ENCODE results near the gene PLEKHA4. TPM values are rescaled to one million over a fixed set of nuclear protein-coding genes. Genes with fewer than 3 reads are reported as not detected.

Gene PLEKHA4
- total and polyA plus RNA-seq, 10 of the 15 experiments (the other 5 are each of a cell fraction or from before 2014, with no cell fraction given): 0.13 to 10.0 (median 6.4) TPM; not detected in 1

- Histone ChIP-seq H3K27me3 (replicated peaks in 1 of 2; ENCODE audit: control insufficient read depth in 2 of 2, insufficient read depth in 2 of 2, low read length in 1 of 2) (no peaks in the 10 kb centered on the region), H4K20me1 (ENCODE audit: control insufficient read depth, insufficient read depth) (no peaks in the 10 kb centered on the region), H3K9ac (ENCODE audit: control insufficient read depth, insufficient read depth, low read length) (no peak overlapping the region; the same call in 1 of the 2 replicates), H2AFZ (ENCODE audit: control insufficient read depth, low read depth, low read length) (peak overlapping the region; percentile 79), H3K36me3 (ENCODE audit: control insufficient read depth in 2 of 2, insufficient read depth in 2 of 2, low read length in 1 of 2) (no peaks in the 10 kb centered on the region), H3K4me3 (no peak overlapping the region; the same call in 1 of the 2 replicates), H3K4me1 (ENCODE audit: control insufficient read depth, insufficient read depth, low read length) (peaks cover 12% of the 10 kb centered on the region; the same call in 1 of the 2 replicates), H3K4me2 (ENCODE audit: control insufficient read depth, insufficient read depth) (peak overlapping the region; percentile 71), H3K9me3 (replicated peaks; ENCODE audit: control insufficient read depth, insufficient read depth, low read length) (no peaks in the 10 kb centered on the region), H3K27ac (ENCODE audit: control insufficient read depth, insufficient read depth) (no peak overlapping the region), H3K79me2 (ENCODE audit: control insufficient read depth, insufficient read depth, low read length) (peaks cover 13% of the 10 kb centered on the region)
- 19% methylated on average over 25 of the region's 39 CpGs for WGBS (ENCODE audit: insufficient coverage, insufficient replicate concordance, low lambda C conversion rate, missing lambda C conversion rate)
- in situ Hi-C loops (cut with MboI): no loop called here
- POLR2A ChIA-PET: interaction anchor here (0.6 to 2.4 kb wide), 6 partner anchors 16 to 1653 kb away, joined by 3 to 7 read pairs (median 3); partner anchors contain the start of genes CA11 and PPP1R15A
- CTCF ChIA-PET: interaction anchor here (1.0 to 3.2 kb wide), 9 partner anchors 11 to 478 kb away, joined by 3 to 30 read pairs (median 4); partner anchors contain the start of genes GYS1, HSD17B14 and RUVBL2
- SMC1A ChIA-PET (ENCODE audit: uncharacterized antibody, unreplicated experiment): interaction anchor here (1.3 to 2.0 kb wide), 3 partner anchors 11 to 155 kb away, joined by 3 to 8 read pairs (median 5); no protein-coding TSS in a partner anchor
- RAD21 ChIA-PET (ENCODE audit: unreplicated experiment): interaction anchor here (0.5 to 4.5 kb wide), 7 partner anchors 17 to 181 kb away, joined by 3 to 27 read pairs (median 6); partner anchors contain the start of genes CA11, GYS1, HSD17B14 and RUVBL2
- peak; percentile 84 for ATAC-seq
- DNase-seq (ENCODE audit: low read depth, low spot score): no peak
- BruUV-seq (replicated peaks): no TSS peak
- intact Hi-C loops (cut with micrococcal nuclease; ENCODE audit: unreplicated experiment): no loop called here
- FAIRE-seq: peak; percentile 90
- TF ChIP-seq TCF3 (IDR thresholded peaks at IDR 0.05; ENCODE audit: borderline replicate concordance, insufficient read depth, low read depth, low read length) (0 out of 2 replicates have a peak, but pooled peaks have one; percentile 45), ZNF592 (IDR thresholded peaks at IDR 0.05) (no peak), IKZF1 (conservative IDR thresholded peaks at IDR 0.05) (peak; percentile 42), CBX3 (IDR thresholded peaks at IDR 0.05; ENCODE audit: borderline replicate concordance, low read depth) (no peak), CTCF (IDR thresholded peaks at IDR 0.05 in 2 of 3, conservative IDR thresholded peaks at IDR 0.05 in 1 of 3; ENCODE audit: control insufficient read depth in 2 of 3, extremely low read depth in 1 of 3, insufficient read depth in 1 of 3, low read depth in 3 of 3, low read length in 3 of 3) (no peak), CREB1 (IDR thresholded peaks at IDR 0.05; ENCODE audit: low read depth) (no peak), SRF (IDR thresholded peaks at IDR 0.05; ENCODE audit: low read depth in 2 of 2, low read length in 2 of 2) (no peak), ZNF622 (IDR thresholded peaks at IDR 0.05) (no peak), ZBTB4 (CRISPR knock-in tag; IDR thresholded peaks at IDR 0.05) (no peak), SP1 (IDR thresholded peaks at IDR 0.05; ENCODE audit: low read depth, low read length) (peak; percentile 64), POLR2A (IDR thresholded peaks at IDR 0.05; ENCODE audit: low read depth, low read length) (peak; percentile 60)
Observed at GRCh38 chr19:48812094-48812929, 56.1 kb downstream of the PLEKHA4 start.
